GM18868 (cell line): Measurements from ENCODE around the gene BRD3.

Source experiments
- ATAC-seq: cut with Tn5 transposase; IDR thresholded peaks from one replicate; pipeline ENCODE4 v1.9.1; 2021; ENCODE audit warnings: mild to moderate bottlenecking, moderate library complexity; ENCODE audit not compliant: unreplicated experiment

The BRD3 gene

DNA sequence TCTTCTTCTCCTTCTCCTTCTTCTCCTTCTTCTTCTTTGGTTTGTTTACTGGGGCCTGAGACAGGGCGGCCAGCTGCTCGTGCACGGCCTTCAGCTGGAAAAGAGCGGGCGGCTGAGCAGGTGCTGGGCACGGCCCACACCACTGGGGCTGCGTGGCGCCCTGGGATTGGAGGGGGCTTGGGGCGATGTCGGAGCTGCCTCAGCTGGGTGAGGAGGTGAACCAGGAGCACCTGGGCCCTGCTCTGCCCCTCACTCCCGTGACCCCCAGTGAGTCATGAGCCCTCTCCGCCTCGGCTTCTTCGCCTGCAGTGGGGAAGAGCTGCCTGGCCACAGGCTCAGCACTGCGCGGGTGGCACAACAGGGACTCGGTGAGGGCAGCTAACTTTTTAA lies 27.7 kb downstream of the BRD3 start:
- no peak for ATAC-seq

DNA sequence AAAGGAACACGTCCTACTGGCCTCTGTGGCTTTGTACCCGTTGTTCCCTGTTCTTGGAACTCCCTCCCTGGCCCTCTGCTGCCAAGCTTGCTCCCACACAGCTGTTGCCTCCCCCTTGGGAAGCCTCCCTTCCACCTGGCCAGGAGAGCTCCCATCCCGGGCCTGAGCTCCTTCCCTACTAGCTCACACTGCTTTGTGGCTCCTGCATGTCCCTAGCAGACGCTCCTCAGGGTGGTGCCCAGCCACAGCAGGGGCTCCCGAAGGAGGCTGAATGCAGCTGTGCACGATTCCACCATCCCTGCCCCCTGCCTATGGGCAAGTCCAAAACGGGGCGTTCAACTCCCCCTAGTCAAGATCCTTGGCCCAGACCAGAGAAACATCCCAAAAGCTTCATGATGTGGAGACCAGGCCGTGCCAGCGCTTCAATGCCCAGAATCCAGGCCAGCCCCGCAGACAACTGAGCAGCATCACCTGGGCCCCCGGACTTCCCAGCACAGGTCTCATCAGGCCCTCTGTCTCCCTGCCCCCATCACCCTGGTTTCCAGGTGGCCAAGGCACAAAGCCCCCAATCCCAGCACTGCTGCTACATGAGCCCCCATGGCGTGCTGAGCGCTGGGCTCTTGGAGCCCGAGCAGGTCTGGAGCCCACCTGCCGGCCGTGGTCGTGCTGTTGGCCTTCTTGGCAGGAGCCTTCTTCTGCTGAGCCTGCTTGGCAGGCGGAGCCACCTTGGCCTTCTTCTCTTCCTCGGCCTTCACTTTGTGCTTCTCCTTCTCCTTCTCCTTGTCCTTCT lies 28.2 kb downstream of the BRD3 start:
- no peak for ATAC-seq

DNA sequence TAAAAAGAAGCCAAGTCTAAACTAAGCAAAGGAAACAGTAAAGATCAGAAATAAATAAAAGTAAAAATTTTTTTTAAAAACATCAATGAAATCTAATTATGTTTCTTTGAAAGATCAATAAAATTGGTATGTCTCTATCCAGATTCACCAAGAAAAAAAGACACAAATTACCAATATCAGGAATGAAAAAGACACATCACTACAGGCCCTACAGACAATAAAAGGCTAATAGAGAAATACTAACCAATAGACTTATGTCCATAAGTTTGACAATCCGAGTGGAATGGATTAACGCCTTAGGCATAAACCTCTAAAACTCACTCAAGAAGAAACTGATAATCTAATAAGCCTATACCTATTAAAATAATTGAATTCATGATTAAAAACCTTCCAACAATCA lies 30.2 kb downstream of the BRD3 start:
- no peak for ATAC-seq

DNA sequence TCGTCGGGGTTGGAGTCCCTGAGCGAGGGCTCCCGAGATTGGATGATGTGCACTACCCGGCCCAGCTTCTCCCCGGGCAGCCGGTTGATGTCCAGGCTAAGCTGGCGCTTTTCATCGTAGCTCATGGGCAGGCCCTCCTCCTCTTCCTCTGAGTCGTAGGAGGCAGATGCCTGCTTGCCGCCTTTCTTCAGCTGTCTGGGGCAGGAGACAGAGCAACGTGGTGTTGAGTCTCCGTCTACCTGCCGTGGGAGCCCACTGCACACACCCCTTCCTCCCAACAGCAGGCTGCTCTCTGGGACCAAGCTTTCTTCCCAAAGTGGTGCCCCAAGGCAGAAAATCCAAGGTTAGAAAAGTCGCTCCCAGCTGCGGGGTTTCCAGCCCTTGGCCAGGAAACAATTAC lies 31.7 kb downstream of the BRD3 start:
- no peak for ATAC-seq

GRCh38 chr9:134035041-134036039 lies 32.5 kb downstream of the BRD3 start:
- no peak for ATAC-seq

GRCh38 chr9:134034215-134035040 lies 33.4 kb downstream of the BRD3 start:
- ATAC-seq: no peak

DNA sequence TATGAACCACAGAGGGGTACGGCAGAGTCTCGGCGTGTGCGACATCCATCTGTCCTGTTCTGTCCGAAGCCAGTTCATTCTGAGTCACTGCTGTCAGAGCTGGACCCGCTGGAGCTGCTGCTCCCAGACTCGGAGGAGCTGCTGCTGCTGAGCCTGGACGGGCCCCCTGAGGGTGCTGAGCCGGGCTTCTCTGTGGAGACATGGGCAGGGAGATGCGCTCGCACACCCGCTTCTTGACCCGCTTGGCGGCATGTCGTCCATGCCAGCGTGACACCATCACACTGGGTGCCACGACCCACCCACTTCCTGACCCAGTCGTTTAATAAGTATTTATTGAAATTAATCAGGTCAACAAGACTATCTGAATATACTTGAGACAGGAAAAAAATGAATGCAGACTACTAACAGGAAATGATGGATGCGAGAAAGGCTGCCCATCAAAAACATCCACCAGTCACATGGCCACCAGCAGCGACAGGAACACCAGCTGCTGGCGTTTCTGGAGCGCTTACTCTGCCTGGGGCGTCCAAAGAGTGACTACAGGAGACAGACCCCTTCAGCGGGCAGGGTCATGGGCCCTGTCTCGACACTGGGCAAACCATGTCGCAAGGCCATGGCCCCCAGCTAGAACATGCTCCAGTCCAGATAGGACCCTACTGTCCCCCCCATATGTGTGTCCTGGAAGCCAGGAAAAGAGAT lies 34.2 kb downstream of the BRD3 start:
- ATAC-seq: no peak

DNA sequence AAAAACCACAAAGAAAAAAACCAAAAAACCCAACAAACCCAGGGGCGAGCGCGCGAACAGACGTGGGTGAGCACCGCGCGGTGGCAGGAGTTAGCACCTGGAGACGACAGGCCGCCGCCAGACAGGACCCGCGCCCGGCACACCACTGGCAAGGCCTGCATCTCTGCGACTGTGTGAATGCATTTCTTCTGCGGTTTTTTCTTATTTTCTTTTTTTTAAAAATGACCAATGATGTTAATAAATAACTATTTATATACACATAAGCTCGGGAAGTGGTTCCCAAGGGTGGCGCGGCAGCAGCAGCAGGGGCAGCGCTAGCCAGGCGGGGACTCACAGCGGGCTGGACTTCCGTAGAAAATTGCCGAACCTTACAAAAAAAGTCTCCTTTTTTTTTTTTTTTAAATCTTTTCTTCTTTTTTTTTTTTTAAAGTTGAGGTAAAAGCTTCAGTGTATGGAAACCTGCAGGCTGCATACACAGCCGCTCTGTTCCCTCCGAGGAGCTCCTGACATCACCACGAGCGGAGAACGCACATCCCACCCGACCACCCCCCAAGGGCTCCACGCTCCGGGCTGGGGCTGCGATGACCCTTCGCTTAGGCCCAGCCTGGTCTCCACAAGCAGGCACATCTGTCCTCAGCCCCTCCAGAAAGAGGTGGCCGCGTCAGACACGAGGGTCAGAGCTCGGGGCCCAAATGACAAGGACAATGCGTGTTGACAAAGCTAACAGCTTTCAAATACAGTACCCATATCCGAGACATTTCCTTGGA lies 35.2 kb downstream of the BRD3 start:
- no peak for ATAC-seq

GRCh38 chr9:134031783-134032182 lies 36.0 kb downstream of the BRD3 start:
- no peak for ATAC-seq

DNA sequence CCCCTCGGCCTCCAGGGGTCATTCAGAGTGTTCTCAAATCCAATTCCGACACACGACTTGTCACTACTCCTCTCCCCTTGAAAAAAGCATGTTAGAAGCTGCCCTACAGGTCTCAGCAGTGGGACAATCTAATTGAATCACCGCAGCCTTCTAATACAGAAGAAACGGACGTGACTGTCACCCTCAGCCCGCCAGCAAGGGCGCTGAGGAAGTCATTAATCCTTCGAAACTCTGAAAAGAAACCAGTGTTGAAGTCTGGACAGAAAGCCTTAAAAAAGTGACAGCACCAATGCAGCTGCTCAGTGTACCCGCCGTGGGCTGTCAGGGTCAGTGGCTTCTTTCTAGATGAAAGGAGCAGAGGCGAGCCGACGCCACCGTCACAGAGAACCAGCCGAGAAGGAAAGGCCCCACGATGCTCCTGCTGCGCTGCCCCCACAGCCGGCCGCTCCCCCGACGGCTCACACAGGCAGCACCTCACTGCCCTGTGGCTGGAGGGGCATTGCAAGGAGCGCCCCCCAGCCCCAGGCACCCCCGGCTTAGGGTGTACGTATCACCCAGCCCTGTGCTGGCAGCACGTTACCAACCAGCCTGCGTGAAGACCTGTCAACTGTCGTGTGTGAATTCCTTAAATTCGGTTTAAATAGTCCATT lies 36.9 kb downstream of the BRD3 start:
- no peak for ATAC-seq

GRCh38 chr9:134029248-134030226 lies 38.3 kb downstream of the BRD3 start:
- no peak for ATAC-seq

- ATAC-seq: no peak
These were observed 39.1 kb downstream of the BRD3 start for GRCh38 chr9:134028575-134029247.

- ATAC-seq: no peak
These were observed 39.8 kb downstream of the BRD3 start for GRCh38 chr9:134028076-134028475.

DNA sequence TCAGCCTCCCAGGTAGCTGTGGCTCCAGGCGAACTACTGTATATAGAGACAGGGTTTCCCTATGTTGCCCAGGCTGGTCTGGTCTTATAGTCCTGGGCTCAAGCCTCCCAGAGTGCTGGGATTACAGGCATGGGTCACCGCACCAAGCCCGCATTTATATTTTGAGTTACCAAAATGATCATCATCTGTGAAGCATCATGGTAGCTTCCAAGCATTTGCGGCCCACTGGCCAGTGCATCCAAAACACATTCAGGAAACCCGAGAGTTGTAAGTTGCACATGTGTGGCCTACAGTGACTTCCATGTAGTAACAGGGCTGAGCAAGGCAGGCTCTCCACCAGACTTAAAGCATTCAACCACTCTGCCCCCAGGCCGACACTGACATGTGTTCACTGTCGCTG lies 40.3 kb downstream of the BRD3 start:
- no peak for ATAC-seq

- ATAC-seq: no peak
These were observed 40.8 kb downstream of the BRD3 start for GRCh38 chr9:134026981-134027380.

DNA sequence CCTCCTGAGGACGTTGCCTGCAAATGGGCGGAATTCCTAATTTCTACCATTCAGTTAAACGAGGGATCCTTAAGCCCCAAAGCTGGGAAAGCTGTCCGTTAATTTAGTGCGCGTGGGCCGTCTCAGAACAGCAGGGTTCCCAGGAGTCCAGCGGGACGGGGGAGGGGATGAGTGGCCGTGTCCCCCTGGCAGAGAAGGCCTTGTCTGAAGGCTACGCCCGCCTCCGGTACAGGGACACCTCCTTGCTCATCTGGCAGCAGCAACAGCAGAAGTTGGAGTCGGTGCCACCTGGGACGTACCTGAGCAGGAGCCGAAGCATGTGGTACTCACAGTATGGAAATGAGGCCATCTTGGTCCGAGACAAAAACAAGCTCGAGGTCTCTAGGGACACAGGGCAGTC lies 41.2 kb downstream of the BRD3 start:
- no peak for ATAC-seq
